OCI-LY7 (cell line): ENCODE data around the gene EMC7. TPM values are rescaled to one million over a fixed set of nuclear protein-coding genes. Genes with fewer than 3 reads are reported as not detected.

Source experiments
- BruUV-seq: library from RNA; stranded (reverse); fragments of 400-500 nt; replicated peaks from 2 replicates; lab custom pipeline; 2021; lab: Mats Ljungman, UMichigan
- CTCF ChIA-PET: fragments of 300-600 bp; sonication (Branson Sonifier 250); formaldehyde crosslinking; loops from one replicate; lab custom pipeline; 2022; ENCODE audit warnings: antibody characterized with exemption; ENCODE audit not compliant: unreplicated experiment; lab: Charles Lee
- POLR2A ChIA-PET: fragments of 300-600 bp; sonication (Branson Sonifier 250); formaldehyde crosslinking; loops from one replicate; lab custom pipeline; 2022; ENCODE audit warnings: antibody characterized with exemption; lab: Charles Lee
- DNase-seq: peaks from one replicate; pipeline ENCODE4 v3.0.0-alpha.2; 2015; ENCODE audit warnings: low spot score
- H2AFZ ChIP-seq: fragments of 200-600 bp; sonication (generic), shearing (Covaris generic); 2 replicates; pipeline ENCODE4 v1.6.1; 2014; ENCODE audit warnings: mild to moderate bottlenecking, antibody characterized with exemption, low read length, moderate library complexity
- H3K27ac ChIP-seq: fragments of 200-600 bp; sonication (generic); 2 replicates; pipeline ENCODE4 v1.5.1; 2014; ENCODE audit warnings: mixed run types, low read depth, mild to moderate bottlenecking, moderate library complexity, low read length, inconsistent platforms; ENCODE audit not compliant: poor library complexity, severe bottlenecking
- H3K36me3 ChIP-seq: fragments of 200-600 bp; sonication (generic); 2 replicates; pipeline ENCODE4 v1.6.1; 2014; ENCODE audit warnings: mild to moderate bottlenecking, antibody characterized with exemption, low read length, moderate library complexity, mixed read lengths; ENCODE audit not compliant: insufficient read depth
- H3K4me1 ChIP-seq: fragments of 200-600 bp; sonication (generic); 2 replicates; pipeline ENCODE4 v1.5.1; 2014; ENCODE audit warnings: mild to moderate bottlenecking, low read length; ENCODE audit not compliant: insufficient read depth, poor library complexity, severe bottlenecking
- H3K4me2 ChIP-seq: fragments of 200-600 bp; sonication (generic); 2 replicates; pipeline ENCODE4 v1.6.1; 2014; ENCODE audit warnings: mild to moderate bottlenecking, low read length
- H3K4me3 ChIP-seq: fragments of 200-600 bp; sonication (generic); 2 replicates; pipeline ENCODE4 v1.5.1; 2014; ENCODE audit warnings: mild to moderate bottlenecking, low read depth, low read length; ENCODE audit not compliant: poor library complexity, severe bottlenecking
- H3K79me2 ChIP-seq: fragments of 200-600 bp; sonication (generic); 2 replicates; pipeline ENCODE4 v1.6.1; 2016; ENCODE audit warnings: low read depth, mild to moderate bottlenecking, low read length, moderate library complexity, mixed read lengths; ENCODE audit not compliant: insufficient read depth
- H3K9me2 ChIP-seq: fragments of 200-600 bp; sonication (generic); 2 replicates; pipeline ENCODE4 v1.6.1; 2016; ENCODE audit warnings: mild to moderate bottlenecking, low read length, mixed read lengths; ENCODE audit not compliant: insufficient read depth
- H3K9me3 ChIP-seq: fragments of 200-600 bp; sonication (generic); 2 replicates; pipeline ENCODE4 v1.6.1; 2014; ENCODE audit warnings: mild to moderate bottlenecking, mixed run types, low read length, mixed read lengths
- H4K20me1 ChIP-seq: fragments of 200-600 bp; sonication (generic); 2 replicates; pipeline ENCODE4 v1.6.1; 2014; ENCODE audit warnings: mild to moderate bottlenecking, antibody characterized with exemption, low read length, moderate library complexity, mixed read lengths; ENCODE audit not compliant: insufficient read depth
- EZH2phosphoT487 ChIP-seq: fragments of 200-600 bp; sonication (generic); IDR thresholded peaks from 2 replicates; pipeline ENCODE4 v1.6.1; 2018; ENCODE audit warnings: low read depth, borderline replicate concordance, mild to moderate bottlenecking, mixed run types, antibody characterized with exemption, low read length, moderate library complexity, mixed read lengths
- intact Hi-C: fragments of 100-400 bp; cut with micrococcal nuclease; formaldehyde crosslinking; loops from one replicate; pipeline ENCODE4 v1.10.0; 2022; ENCODE audit not compliant: unreplicated experiment
- total RNA-seq, 2 experiments: library from RNA; depleted of rRNA in 1 of 2; stranded (reverse); fragments of >200 nt in 1 of 2; shearing (Covaris generic) in 1 of 2; gene quantifications; 2 replicates each; pipeline ENCODE4 v1.2.3, GENCODE V29; 2014 to 2022
- TF ChIP-seq, protein P1 (sequence below): fragments of 200-600 bp; sonication (generic); conservative IDR thresholded peaks from 2 replicates; pipeline ENCODE4 v1.5.1; 2014; ENCODE audit warnings: mild to moderate bottlenecking, antibody characterized with exemption, low read length, moderate library complexity, mixed read lengths

The EMC7 gene
- total RNA-seq, 2 experiments from 2014 or later, result 14.7 to 41.4 TPM

DNA sequence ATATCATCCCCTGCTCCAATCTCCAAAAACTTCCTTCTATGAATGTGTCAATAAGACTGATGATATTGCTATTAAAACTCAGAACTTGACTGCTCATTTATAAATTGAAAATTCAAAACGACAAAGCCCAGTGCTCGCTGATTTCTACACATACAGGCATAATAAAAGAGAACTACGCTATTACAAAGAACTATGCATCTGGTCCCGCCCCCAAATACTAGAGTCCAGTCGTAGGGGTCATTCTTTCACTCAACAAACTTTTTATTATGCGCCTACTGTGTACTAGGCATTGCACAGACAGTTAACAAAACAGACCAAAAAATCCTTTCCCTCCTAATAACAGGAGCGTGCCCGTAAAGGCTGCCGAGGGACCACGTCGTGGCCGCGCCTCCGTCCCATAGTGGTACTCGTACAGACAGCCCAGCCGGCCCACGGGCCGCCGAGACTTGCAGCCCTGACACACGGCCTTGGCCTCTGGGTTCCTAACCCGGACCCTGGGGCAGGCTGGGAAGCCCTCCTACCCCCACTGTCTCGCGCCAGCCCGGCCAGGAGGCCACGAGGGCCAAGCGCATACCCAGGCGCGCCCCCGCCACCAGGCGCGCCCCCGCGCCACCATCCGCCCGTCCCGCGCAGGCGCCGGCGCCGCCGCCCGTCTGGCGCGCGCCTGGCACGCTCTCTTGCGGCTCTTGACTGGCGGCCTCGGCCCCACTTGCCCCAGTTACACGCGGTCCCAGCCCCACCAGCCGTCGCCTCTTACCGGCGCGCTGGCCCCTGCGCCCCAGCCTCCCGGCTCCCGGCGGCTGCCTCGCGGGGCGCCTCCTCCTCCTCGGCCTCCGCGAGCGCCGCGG is 63.4 kb downstream of the EMC7 start:
- ChIA-PET CTCF (interaction anchor here (0.6 kb wide), 2 partner anchors 21 to 1160 kb away, joined by 3 to 4 read pairs; no protein-coding TSS in a partner anchor), POLR2A (interaction anchor here (0.6 to 0.9 kb wide), 3 partner anchors 110 to 300 kb away, joined by 3 read pairs; partner anchors contain the start of gene SLC12A6)
- no peaks in the 10 kb centered on the region for H3K9me2 ChIP-seq
- DNase-seq, result peak; percentile 84
- intact Hi-C loops, result loop anchor here (2.0 to 10.0 kb wide), 4 partner anchors 63 to 851 kb away; partner anchors contain the start of genes EMC7, LPCAT4 and SLC12A6
- no TSS peak for BruUV-seq
- peak overlapping the region; percentile 79 for H3K4me2 ChIP-seq
- no peaks in the 10 kb centered on the region for H3K9me3 ChIP-seq
- H3K79me2 ChIP-seq, result peaks cover 11% of the 10 kb centered on the region; the same call in 1 of the 2 replicates
- H3K36me3 ChIP-seq, result no peaks in the 10 kb centered on the region
- H3K4me1 ChIP-seq, result peaks cover 21% of the 10 kb centered on the region
- peak overlapping the region; percentile 58 for H3K27ac ChIP-seq
- peak overlapping the region; percentile 81 for H3K4me3 ChIP-seq
- peak overlapping the region; percentile 100 for H2AFZ ChIP-seq
- H4K20me1 ChIP-seq, result no peaks in the 10 kb centered on the region
- no peak for TF ChIP-seq EZH2phosphoT487
- TF ChIP-seq, protein P1, sequence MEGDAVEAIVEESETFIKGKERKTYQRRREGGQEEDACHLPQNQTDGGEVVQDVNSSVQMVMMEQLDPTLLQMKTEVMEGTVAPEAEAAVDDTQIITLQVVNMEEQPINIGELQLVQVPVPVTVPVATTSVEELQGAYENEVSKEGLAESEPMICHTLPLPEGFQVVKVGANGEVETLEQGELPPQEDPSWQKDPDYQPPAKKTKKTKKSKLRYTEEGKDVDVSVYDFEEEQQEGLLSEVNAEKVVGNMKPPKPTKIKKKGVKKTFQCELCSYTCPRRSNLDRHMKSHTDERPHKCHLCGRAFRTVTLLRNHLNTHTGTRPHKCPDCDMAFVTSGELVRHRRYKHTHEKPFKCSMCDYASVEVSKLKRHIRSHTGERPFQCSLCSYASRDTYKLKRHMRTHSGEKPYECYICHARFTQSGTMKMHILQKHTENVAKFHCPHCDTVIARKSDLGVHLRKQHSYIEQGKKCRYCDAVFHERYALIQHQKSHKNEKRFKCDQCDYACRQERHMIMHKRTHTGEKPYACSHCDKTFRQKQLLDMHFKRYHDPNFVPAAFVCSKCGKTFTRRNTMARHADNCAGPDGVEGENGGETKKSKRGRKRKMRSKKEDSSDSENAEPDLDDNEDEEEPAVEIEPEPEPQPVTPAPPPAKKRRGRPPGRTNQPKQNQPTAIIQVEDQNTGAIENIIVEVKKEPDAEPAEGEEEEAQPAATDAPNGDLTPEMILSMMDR, result no peak

Other genes starting within 250 kb of the EMC7 start
- gene CHRM5, start 133.4 kb downstream of the EMC7 start, total RNA-seq (2014; rRNA removed; shearing (Covaris generic)), result not detected in 2 replicates
- not detected in 2 replicates for gene CHRM5, start 133.4 kb downstream of the EMC7 start, total RNA-seq (2022)
- 6.3 and 8.3 TPM in 2 replicates for gene AVEN, start 62.7 kb downstream of the EMC7 start, total RNA-seq (2014; rRNA removed; shearing (Covaris generic))
- 11.6 and 13.5 TPM in 2 replicates for gene AVEN, start 62.7 kb downstream of the EMC7 start, total RNA-seq (2022)
- 3.6 and 4.4 TPM in 2 replicates for gene PGBD4, start 221 bp upstream of the EMC7 start, total RNA-seq (2014; rRNA removed; shearing (Covaris generic))
- gene PGBD4, start 221 bp upstream of the EMC7 start, total RNA-seq (2022), result 4.1 TPM in 2 replicates
- 44.8 and 47.5 TPM in 2 replicates for gene KATNBL1, start 108.2 kb upstream of the EMC7 start, total RNA-seq (2014; rRNA removed; shearing (Covaris generic))
- gene KATNBL1, start 108.2 kb upstream of the EMC7 start, total RNA-seq (2022), result 64.6 and 77.2 TPM in 2 replicates
- gene EMC4, start 123.2 kb upstream of the EMC7 start, total RNA-seq (2014; rRNA removed; shearing (Covaris generic)), result 90.7 and 126 TPM in 2 replicates
- gene EMC4, start 123.2 kb upstream of the EMC7 start, total RNA-seq (2022), result 65.5 and 73.0 TPM in 2 replicates
- gene SLC12A6, start 235.9 kb upstream of the EMC7 start, total RNA-seq (2014; rRNA removed; shearing (Covaris generic)), result 8.9 and 11.5 TPM in 2 replicates
- 14.9 and 16.1 TPM in 2 replicates for gene SLC12A6, start 235.9 kb upstream of the EMC7 start, total RNA-seq (2022)
- 115 and 191 TPM in 2 replicates for gene NOP10, start 241.3 kb upstream of the EMC7 start, total RNA-seq (2014; rRNA removed; shearing (Covaris generic))
- 125 and 130 TPM in 2 replicates for gene NOP10, start 241.3 kb upstream of the EMC7 start, total RNA-seq (2022)
- not detected in 2 replicates for gene NUTM1, start 241.5 kb upstream of the EMC7 start, total RNA-seq (2014; rRNA removed; shearing (Covaris generic))
- not detected in 2 replicates for gene NUTM1, start 241.5 kb upstream of the EMC7 start, total RNA-seq (2022)